Neural progenitor cell (in vitro differentiated cells): ENCODE measurements around the gene ACBD3. TPM values are rescaled to one million over a fixed set of nuclear protein-coding genes. Genes with fewer than 3 reads are reported as not detected.

Experiments
- DNase-seq: peaks from one replicate; pipeline ENCODE4 v3.0.0-alpha.2; 2016; ENCODE audit warnings: low spot score
- H2AFZ ChIP-seq: fragments of 200-600 bp; sonication (generic); replicated peaks from 2 replicates; pipeline ENCODE4 v1.6.1; 2016; ENCODE audit warnings: antibody characterized with exemption
- H3F3A ChIP-seq: fragments of 200-600 bp; sonication (generic); 2 replicates; pipeline ENCODE4 v1.6.1; 2016; ENCODE audit warnings: antibody characterized with exemption, low read depth
- H3K27ac ChIP-seq: fragments of 200-600 bp; sonication (generic); 2 replicates; pipeline ENCODE4 v1.5.1; 2016; ENCODE audit warnings: mild to moderate bottlenecking
- H3K27me3 ChIP-seq: fragments of 200-600 bp; sonication (generic); 2 replicates; pipeline ENCODE4 v1.6.1; 2016; ENCODE audit warnings: mild to moderate bottlenecking, moderate library complexity
- H3K36me3 ChIP-seq: fragments of 200-600 bp; sonication (generic); 2 replicates; pipeline ENCODE4 v1.5.1; 2016
- H3K4me1 ChIP-seq: fragments of 200-600 bp; sonication (generic); 2 replicates; pipeline ENCODE4 v1.6.1; 2016; ENCODE audit warnings: mixed run types
- H3K4me2 ChIP-seq: fragments of 200-600 bp; sonication (generic); 2 replicates; pipeline ENCODE4 v1.6.1; 2016
- H3K4me3 ChIP-seq: fragments of 200-600 bp; sonication (generic); 2 replicates; pipeline ENCODE4 v1.5.1; 2016
- H3K79me2 ChIP-seq: fragments of 200-600 bp; sonication (generic); 2 replicates; pipeline ENCODE4 v1.6.1; 2016; ENCODE audit warnings: low read depth
- H3K9ac ChIP-seq: fragments of 200-600 bp; sonication (generic); 2 replicates; pipeline ENCODE4 v1.6.1; 2016
- H3K9me3 ChIP-seq: fragments of 200-600 bp; sonication (generic); 2 replicates; pipeline ENCODE4 v1.5.1; 2016; ENCODE audit warnings: low read depth
- H4K20me1 ChIP-seq: fragments of 200-600 bp; sonication (generic); 2 replicates; pipeline ENCODE4 v1.6.1; 2016; ENCODE audit warnings: low read depth
- H3K27ac Mint-ChIP-seq: 3 replicates; pipeline ENCODE4 v1.8.0; 2021; ENCODE audit warnings: mixed read lengths
- H3K27me3 Mint-ChIP-seq: 2 replicates; pipeline ENCODE4 v1.8.0; 2022; ENCODE audit warnings: low read depth, mild to moderate bottlenecking, inconsistent platforms, moderate library complexity, mixed read lengths; ENCODE audit not compliant: insufficient read depth
- H3K36me3 Mint-ChIP-seq: 3 replicates; pipeline ENCODE4 v1.8.0; 2021; ENCODE audit warnings: mixed read lengths
- H3K4me1 Mint-ChIP-seq: 3 replicates; pipeline ENCODE4 v1.8.0; 2021; ENCODE audit warnings: mixed read lengths
- H3K4me3 Mint-ChIP-seq: 3 replicates; pipeline ENCODE4 v1.8.0; 2021; ENCODE audit warnings: mild to moderate bottlenecking, moderate library complexity, mixed read lengths
- H3K9me3 Mint-ChIP-seq: 3 replicates; pipeline ENCODE4 v1.8.0; 2020; ENCODE audit warnings: mixed read lengths
- CTCF ChIP-seq: fragments of 200-600 bp; sonication (generic); IDR thresholded peaks from 2 replicates; pipeline ENCODE4 v1.5.1; 2017; ENCODE audit warnings: antibody characterized with exemption, mild to moderate bottlenecking
- EZH2 ChIP-seq: fragments of 200-600 bp; sonication (generic); IDR thresholded peaks from 2 replicates; pipeline ENCODE4 v1.6.1; 2017; ENCODE audit warnings: antibody characterized with exemption, mild to moderate bottlenecking, moderate library complexity
- EZH2phosphoT487 ChIP-seq: fragments of 200-600 bp; sonication (generic); IDR thresholded peaks from 2 replicates; pipeline ENCODE4 v1.6.1; 2017; ENCODE audit warnings: antibody characterized with exemption
- total RNA-seq: library from RNA; depleted of rRNA; stranded (reverse); fragments of >200 nt; gene quantifications from 2 replicates; pipeline ENCODE4 v1.2.3, GENCODE V29; 2015; ENCODE audit warnings: low replicate concordance

ACBD3 gene
- total RNA-seq, 1 donor from 2014 or later: 32.3 TPM

- no peak for DNase-seq
- Mint-ChIP-seq H3K9me3 (no peaks in the 10 kb centered on the region), H3K27ac (no peak overlapping the region)
Observed at GRCh38 chr1:226149806-226150205, 36.7 kb downstream of the ACBD3 start.

GRCh38 chr1:226148121-226148648 is 38.4 kb downstream of the ACBD3 start:
- Mint-ChIP-seq H3K4me1 (peaks cover 6% of the 10 kb centered on the region), H3K36me3 (peaks cover 28% of the 10 kb centered on the region), H3K4me3 (no peak overlapping the region), H3K27me3 (no peaks in the 10 kb centered on the region), H3K27ac (no peak overlapping the region), H3K9me3 (no peaks in the 10 kb centered on the region)
- Histone ChIP-seq H2AFZ (no peak overlapping the region), H3K9ac (no peak overlapping the region), H4K20me1 (no peaks in the 10 kb centered on the region), H3K4me3 (no peak overlapping the region), H3K4me1 (no peaks in the 10 kb centered on the region), H3K36me3 (peaks cover 8% of the 10 kb centered on the region), H3K79me2 (no peaks in the 10 kb centered on the region), H3K27ac (no peak overlapping the region), H3K4me2 (no peak overlapping the region), H3K27me3 (no peaks in the 10 kb centered on the region), H3K9me3 (no peaks in the 10 kb centered on the region), H3F3A (no peaks in the 10 kb centered on the region)
- TF ChIP-seq EZH2phosphoT487: no peak
- no peak for TF ChIP-seq EZH2
- no peak for TF ChIP-seq CTCF
- DNase-seq: no peak

More at GRCh38 chr1:226149806-226150205, 36.7 kb downstream of the ACBD3 start:
- Histone ChIP-seq H3K4me3 (no peak overlapping the region), H3K27me3 (no peaks in the 10 kb centered on the region), H2AFZ (no peak overlapping the region), H4K20me1 (no peaks in the 10 kb centered on the region), H3K27ac (no peak overlapping the region), H3K4me2 (no peak overlapping the region), H3F3A (no peaks in the 10 kb centered on the region), H3K9me3 (no peaks in the 10 kb centered on the region), H3K4me1 (no peaks in the 10 kb centered on the region), H3K9ac (no peak overlapping the region), H3K36me3 (no peaks in the 10 kb centered on the region), H3K79me2 (no peaks in the 10 kb centered on the region)
- peaks cover 3% of the 10 kb centered on the region for H3K27me3 Mint-ChIP-seq
- TF ChIP-seq EZH2phosphoT487 (no peak), EZH2 (no peak), CTCF (no peak)
- peaks cover 9% of the 10 kb centered on the region for H3K4me1 Mint-ChIP-seq
- H3K36me3 Mint-ChIP-seq: peaks cover 35% of the 10 kb centered on the region
- no peak overlapping the region for H3K4me3 Mint-ChIP-seq

GRCh38 chr1:226144045-226144444 is 42.5 kb downstream of the ACBD3 start:
- Histone ChIP-seq H3K4me1 (no peaks in the 10 kb centered on the region), H4K20me1 (no peaks in the 10 kb centered on the region), H3K9ac (no peak overlapping the region), H3K4me2 (no peak overlapping the region), H3K9me3 (no peaks in the 10 kb centered on the region), H3K36me3 (peaks cover 8% of the 10 kb centered on the region), H3K79me2 (no peaks in the 10 kb centered on the region), H3K4me3 (no peak overlapping the region), H2AFZ (no peak overlapping the region), H3F3A (no peaks in the 10 kb centered on the region), H3K27me3 (no peaks in the 10 kb centered on the region), H3K27ac (no peak overlapping the region)
- Mint-ChIP-seq H3K4me1 (no peaks in the 10 kb centered on the region), H3K36me3 (peaks cover 21% of the 10 kb centered on the region), H3K4me3 (no peak overlapping the region), H3K27me3 (no peaks in the 10 kb centered on the region), H3K27ac (no peak overlapping the region), H3K9me3 (no peaks in the 10 kb centered on the region)
- DNase-seq: no peak
- TF ChIP-seq EZH2 (no peak), CTCF (no peak), EZH2phosphoT487 (no peak)
